Dendritic cell treated with granulocyte-macrophage colony-stimulating factor and Interleukin-4, amounts not matched to agents 40 ng/mL and 50 ng/mL, for 4 days (primary cell): ENCODE results near the gene ZNF213.
A peak's percentile ranks its signal among the peaks of the same experiment; 100 is the strongest.
"Not testable (repeated sequence)": the region's sequence is repeated elsewhere in the genome, so short reads cannot be mapped to it uniquely, and the experiment has no call there.

Source experiments
- H3K27ac Mint-ChIP-seq: one replicate; pipeline ENCODE4 v1.8.0; 2022; ENCODE audit warnings: mild to moderate bottlenecking, mixed read lengths
- H3K27me3 Mint-ChIP-seq: one replicate; pipeline ENCODE4 v1.8.0; 2022; ENCODE audit warnings: mild to moderate bottlenecking, mixed read lengths
- H3K36me3 Mint-ChIP-seq: one replicate; pipeline ENCODE4 v1.8.0; 2022; ENCODE audit warnings: low read depth, mixed read lengths
- H3K4me1 Mint-ChIP-seq: one replicate; pipeline ENCODE4 v1.8.0; 2022; ENCODE audit warnings: low read depth, mixed read lengths
- H3K4me3 Mint-ChIP-seq: one replicate; pipeline ENCODE4 v1.8.0; 2022; ENCODE audit warnings: mild to moderate bottlenecking, moderate library complexity, mixed read lengths
- H3K9me3 Mint-ChIP-seq: one replicate; pipeline ENCODE4 v1.8.0; 2022; ENCODE audit warnings: mixed read lengths
- intact Hi-C: fragments of 100-400 bp; cut with micrococcal nuclease; formaldehyde crosslinking; loops from one replicate; pipeline ENCODE4 v1.15.0; 2022

Gene ZNF213

DNA sequence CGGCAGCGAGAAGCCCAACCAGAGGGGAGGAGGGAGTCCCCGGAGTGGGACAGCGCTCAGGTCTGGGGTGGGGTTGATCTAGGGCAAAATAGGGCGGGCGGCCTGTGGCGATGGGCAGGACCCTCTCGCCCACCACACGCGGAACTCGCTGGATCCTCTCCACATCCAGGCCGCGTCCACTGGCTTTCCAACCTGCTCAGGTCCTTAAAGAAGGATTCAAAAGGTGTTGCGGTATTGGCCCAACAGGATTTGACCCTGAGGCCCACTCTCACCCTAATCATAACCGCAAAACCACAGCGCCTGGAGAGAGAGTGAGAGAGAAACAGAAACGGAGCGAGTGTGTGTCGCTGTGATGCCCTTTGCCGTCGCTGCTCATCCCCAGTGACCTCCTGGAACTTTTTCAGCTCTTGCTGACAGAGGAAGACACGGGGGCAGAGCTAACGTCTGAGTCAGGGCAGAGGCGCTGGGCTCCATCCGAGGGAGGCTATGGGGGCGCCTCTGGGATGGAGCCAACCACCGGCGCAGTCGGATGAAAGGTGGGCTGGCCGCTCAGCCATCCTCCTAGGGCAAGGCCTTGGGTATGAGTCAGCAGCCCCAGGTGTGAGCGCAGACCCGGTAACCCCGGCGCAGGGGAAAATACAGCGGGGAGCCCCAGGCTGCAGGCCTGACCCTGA lies 36.5 kb downstream of the ZNF213 start:
- no peaks in the 10 kb centered on the region for H3K9me3 Mint-ChIP-seq
- intact Hi-C loops: no loop called here
- H3K4me1 Mint-ChIP-seq: peaks cover 30% of the 10 kb centered on the region
- H3K27ac Mint-ChIP-seq: no peak overlapping the region
- H3K4me3 Mint-ChIP-seq: peak overlapping the region; percentile 27
- no peaks in the 10 kb centered on the region for H3K36me3 Mint-ChIP-seq
- H3K27me3 Mint-ChIP-seq: peaks cover 95% of the 10 kb centered on the region

GRCh38 chr16:3171855-3172593 lies 37.2 kb downstream of the ZNF213 start:
- Mint-ChIP-seq H3K9me3 (no peaks in the 10 kb centered on the region), H3K4me1 (peaks cover 30% of the 10 kb centered on the region), H3K27ac (no peak overlapping the region), H3K27me3 (peaks cover 95% of the 10 kb centered on the region), H3K4me3 (no peak overlapping the region), H3K36me3 (no peaks in the 10 kb centered on the region)
- intact Hi-C loops: no loop called here

DNA sequence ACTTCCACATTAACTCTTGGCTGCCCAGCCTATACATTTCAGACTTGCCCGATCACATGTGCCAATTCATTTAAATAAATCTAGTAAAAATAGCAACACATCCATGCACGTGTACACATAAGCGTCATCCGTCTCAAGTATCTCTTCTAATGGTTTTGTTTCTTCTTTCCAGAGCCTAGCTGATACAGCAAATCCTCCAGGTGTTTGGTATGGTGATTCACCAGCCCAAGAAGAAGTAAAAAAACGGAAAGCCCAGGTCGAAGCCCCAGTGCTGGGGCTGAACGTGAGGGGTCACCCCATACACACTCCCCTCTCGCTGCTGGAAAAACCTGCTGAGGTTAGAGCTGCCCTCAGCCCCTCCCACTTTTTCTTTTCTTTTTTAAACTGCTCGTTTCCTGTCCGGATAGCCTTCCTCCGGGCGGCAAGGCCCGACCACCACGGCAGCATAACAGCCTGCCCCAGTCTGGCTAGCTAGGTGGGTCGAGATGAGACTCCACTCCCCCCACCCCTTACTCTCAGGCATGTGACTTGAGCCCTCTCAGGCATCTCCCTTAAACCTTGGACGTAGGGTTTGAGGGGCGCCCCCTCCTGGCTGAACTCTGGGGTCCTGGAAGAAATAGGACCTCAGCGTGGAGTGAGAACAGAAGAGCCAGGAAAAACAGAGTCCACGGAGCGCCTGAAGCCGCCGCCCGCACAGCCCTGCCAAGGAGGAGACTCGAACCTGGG lies 39.2 kb downstream of the ZNF213 start:
- no peaks in the 10 kb centered on the region for H3K9me3 Mint-ChIP-seq
- peaks cover 97% of the 10 kb centered on the region for H3K27me3 Mint-ChIP-seq
- H3K4me1 Mint-ChIP-seq: peaks cover 30% of the 10 kb centered on the region
- H3K4me3 Mint-ChIP-seq: peak overlapping the region; percentile 24
- no peak overlapping the region for H3K27ac Mint-ChIP-seq
- intact Hi-C loops: no loop called here
- H3K36me3 Mint-ChIP-seq: no peaks in the 10 kb centered on the region

DNA sequence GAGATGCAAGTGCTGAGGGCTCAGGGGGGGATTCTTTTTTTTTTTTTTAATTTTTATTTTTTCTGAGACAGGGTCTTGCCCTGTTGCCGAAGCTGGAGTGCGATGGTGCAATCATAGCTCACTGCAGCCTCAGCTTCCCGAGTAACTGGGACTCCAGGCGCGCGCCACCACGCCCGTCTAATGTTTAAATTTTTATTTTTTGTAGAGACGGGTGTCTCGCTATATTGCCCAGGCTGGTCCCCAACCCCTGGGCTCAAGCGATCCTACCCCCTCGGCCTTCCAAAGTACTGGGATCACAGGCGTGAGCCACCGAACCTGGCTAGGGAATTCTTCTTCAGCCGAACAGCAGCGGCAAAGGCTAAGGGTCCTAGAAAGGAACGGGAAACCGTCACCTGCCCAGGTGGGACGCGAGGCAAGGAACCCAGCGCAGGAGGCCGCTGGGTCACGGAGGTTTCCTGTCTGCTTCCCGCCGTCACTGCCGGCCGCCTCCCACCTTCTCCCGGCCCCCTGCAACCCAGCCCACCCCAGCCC lies 39.9 kb downstream of the ZNF213 start:
- Mint-ChIP-seq H3K27me3 (peaks cover 97% of the 10 kb centered on the region), H3K9me3 (no peaks in the 10 kb centered on the region), H3K4me1 (peaks cover 30% of the 10 kb centered on the region), H3K27ac (no peak overlapping the region), H3K4me3 (no peak overlapping the region), H3K36me3 (no peaks in the 10 kb centered on the region)
- intact Hi-C loops: no loop called here

GRCh38 chr16:3175157-3176093 lies 40.6 kb downstream of the ZNF213 start:
- peaks cover 97% of the 10 kb centered on the region for H3K27me3 Mint-ChIP-seq
- no peaks in the 10 kb centered on the region for H3K9me3 Mint-ChIP-seq
- intact Hi-C loops: no loop called here
- H3K27ac Mint-ChIP-seq: no peak overlapping the region
- H3K4me1 Mint-ChIP-seq: peaks cover 27% of the 10 kb centered on the region
- no peaks in the 10 kb centered on the region for H3K36me3 Mint-ChIP-seq
- no peak overlapping the region for H3K4me3 Mint-ChIP-seq

- peaks cover 21% of the 10 kb centered on the region for H3K4me1 Mint-ChIP-seq
- intact Hi-C loops: no loop called here
- no peak overlapping the region for H3K4me3 Mint-ChIP-seq
- no peaks in the 10 kb centered on the region for H3K36me3 Mint-ChIP-seq
- no peaks in the 10 kb centered on the region for H3K9me3 Mint-ChIP-seq
- H3K27ac Mint-ChIP-seq: no peak overlapping the region
- H3K27me3 Mint-ChIP-seq: peaks cover 99% of the 10 kb centered on the region
These were observed 44.8 kb downstream of the ZNF213 start for GRCh38 chr16:3179651-3180050.

DNA sequence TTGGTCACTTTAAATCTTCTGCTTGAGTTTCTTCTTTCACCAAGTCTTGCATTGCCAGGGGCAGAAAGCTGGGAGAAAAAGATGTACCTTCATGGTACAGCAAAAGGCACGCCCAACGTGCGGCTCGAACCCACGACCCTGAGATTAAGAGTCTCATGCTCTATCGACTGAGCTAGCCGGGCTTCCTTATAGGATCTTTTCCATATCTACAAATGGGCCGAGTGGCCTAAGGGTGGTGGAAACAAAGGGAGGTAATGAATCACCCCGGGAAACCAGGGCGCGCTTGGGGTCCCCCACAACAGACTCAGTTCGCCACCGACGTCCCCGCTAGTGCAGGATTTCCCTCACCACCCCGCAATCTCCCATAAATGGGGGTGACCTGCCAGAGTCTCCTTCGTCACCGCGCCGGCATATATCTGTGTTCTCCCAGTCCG lies 45.6 kb downstream of the ZNF213 start:
- Mint-ChIP-seq H3K36me3 (no peaks in the 10 kb centered on the region), H3K9me3 (no peaks in the 10 kb centered on the region), H3K4me1 (peaks cover 21% of the 10 kb centered on the region), H3K4me3 (no peak overlapping the region), H3K27me3 (peaks cover 97% of the 10 kb centered on the region), H3K27ac (no peak overlapping the region)
- intact Hi-C loops: no loop called here

DNA sequence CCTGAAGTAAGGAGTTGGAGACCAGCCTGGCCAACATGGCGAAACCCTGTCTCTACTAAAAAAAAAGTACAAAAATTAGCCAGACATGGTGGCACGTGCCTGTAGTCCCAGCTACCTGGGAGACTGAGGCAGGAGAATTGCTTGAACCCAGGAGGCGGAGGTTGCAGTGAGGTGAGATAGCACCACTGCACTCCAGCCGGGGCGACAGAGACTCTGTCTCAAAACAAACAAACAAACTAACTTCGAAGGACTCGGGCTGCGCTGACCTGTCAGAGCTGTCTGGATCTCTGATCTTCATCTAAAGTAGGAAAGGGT lies 47.4 kb downstream of the ZNF213 start:
- Mint-ChIP-seq H3K27me3 (peaks cover 96% of the 10 kb centered on the region), H3K4me1 (peaks cover 21% of the 10 kb centered on the region), H3K4me3 (peak overlapping the region; percentile 79)
- H3K9me3 Mint-ChIP-seq, H3K36me3 Mint-ChIP-seq, intact Hi-C loops, H3K27ac Mint-ChIP-seq: not testable (repeated sequence)

- Mint-ChIP-seq H3K27me3 (peaks cover 96% of the 10 kb centered on the region), H3K4me1 (peaks cover 23% of the 10 kb centered on the region), H3K9me3 (no peaks in the 10 kb centered on the region), H3K27ac (peak overlapping the region; percentile 39), H3K4me3 (peak overlapping the region; percentile 79), H3K36me3 (no peaks in the 10 kb centered on the region)
- intact Hi-C loops: no loop called here
These were observed 48.0 kb downstream of the ZNF213 start for GRCh38 chr16:3182608-3183444.

- H3K27ac Mint-ChIP-seq: peak overlapping the region; percentile 39
- peaks cover 31% of the 10 kb centered on the region for H3K4me1 Mint-ChIP-seq
- peak overlapping the region; percentile 79 for H3K4me3 Mint-ChIP-seq
- no peaks in the 10 kb centered on the region for H3K36me3 Mint-ChIP-seq
- H3K27me3 Mint-ChIP-seq: peaks cover 96% of the 10 kb centered on the region
- H3K9me3 Mint-ChIP-seq: no peaks in the 10 kb centered on the region
- intact Hi-C loops: no loop called here
These were observed 48.8 kb downstream of the ZNF213 start for GRCh38 chr16:3183445-3184139.

- Mint-ChIP-seq H3K27me3 (peaks cover 97% of the 10 kb centered on the region), H3K4me1 (peaks cover 47% of the 10 kb centered on the region), H3K9me3 (no peaks in the 10 kb centered on the region), H3K36me3 (no peaks in the 10 kb centered on the region), H3K4me3 (no peak overlapping the region), H3K27ac (no peak overlapping the region)
- intact Hi-C loops: no loop called here
These were observed 52.3 kb downstream of the ZNF213 start for GRCh38 chr16:3186946-3187690.
